GM12801 (cell line): ENCODE measurements around the gene FGD6.

ENCODE experiments used
- CTCF ChIP-seq: IDR thresholded peaks from one replicate; pipeline ENCODE4 v1.5.1; 2011; ENCODE audit warnings: control low read depth; ENCODE audit not compliant: insufficient read length; ENCODE audit errors: extremely low read depth

FGD6 gene

GRCh38 chr12:95208678-95209077 lies 8.6 kb downstream of the FGD6 start:
- TF ChIP-seq CTCF, result no peak

GRCh38 chr12:95207407-95207806 lies 9.9 kb downstream of the FGD6 start:
- TF ChIP-seq CTCF, result no peak

GRCh38 chr12:95206916-95207315 lies 10.4 kb downstream of the FGD6 start:
- no peak for TF ChIP-seq CTCF

GRCh38 chr12:95205685-95206084 lies 11.6 kb downstream of the FGD6 start:
- TF ChIP-seq CTCF, result no peak

GRCh38 chr12:95205016-95205624 lies 12.1 kb downstream of the FGD6 start:
- no peak for TF ChIP-seq CTCF

GRCh38 chr12:95204141-95204866 lies 13.0 kb downstream of the FGD6 start:
- TF ChIP-seq CTCF, result no peak

GRCh38 chr12:95203487-95204030 lies 13.7 kb downstream of the FGD6 start:
- no peak for TF ChIP-seq CTCF
